Liver (tissue), 9 donors: ENCODE results near the gene TOGARAM1. TPM values are rescaled to one million over a fixed set of nuclear protein-coding genes. Genes with fewer than 3 reads are reported as not detected.

ENCODE experiments used
- DNase-seq: peaks from one replicate; pipeline ENCODE4 v3.0.0-alpha.2; 2017; ENCODE audit warnings: low spot score
- H3K27ac ChIP-seq, 2 donors: one replicate each; pipeline ENCODE4 v1.7.0; 2013; ENCODE audit warnings: inconsistent platforms in 2 of 2, low read length in 2 of 2, control low read depth in 1 of 2, low read depth in 1 of 2, mild to moderate bottlenecking in 1 of 2
- H3K27me3 ChIP-seq, 4 donors: one replicate each; pipeline versions ENCODE4 v1.6.1 to v1.7.0; 2013; ENCODE audit warnings: low read length in 3 of 4, inconsistent platforms in 1 of 4, mild to moderate bottlenecking in 1 of 4, moderate library complexity in 1 of 4; ENCODE audit not compliant: control insufficient read depth in 4 of 4, insufficient read depth in 4 of 4
- H3K36me3 ChIP-seq, 4 donors: one replicate each; pipeline versions ENCODE4 v1.6.1 to v1.7.0; 2013; ENCODE audit warnings: low read length in 3 of 4, mild to moderate bottlenecking in 3 of 4, low read depth in 1 of 4, moderate library complexity in 1 of 4; ENCODE audit not compliant: control insufficient read depth in 4 of 4, insufficient read depth in 3 of 4
- H3K4me1 ChIP-seq, 4 donors: one replicate each; pipeline versions ENCODE4 v1.6.1 to v1.7.0; 2013; ENCODE audit warnings: low read length in 3 of 4, mild to moderate bottlenecking in 3 of 4, moderate library complexity in 1 of 4; ENCODE audit not compliant: control insufficient read depth in 4 of 4, insufficient read depth in 4 of 4
- H3K4me3 ChIP-seq, 3 donors: one replicate each; pipeline versions ENCODE4 v1.6.1 to v1.7.0; 2013; ENCODE audit warnings: low read length in 3 of 3, control low read depth in 1 of 3, low read depth in 1 of 3, mild to moderate bottlenecking in 1 of 3
- H3K9ac ChIP-seq, 2 donors: one replicate each; pipeline ENCODE4 v1.7.0; 2013; ENCODE audit warnings: low read length in 2 of 2, mild to moderate bottlenecking in 2 of 2, moderate library complexity in 2 of 2, control low read depth in 1 of 2, low read depth in 1 of 2
- H3K9me3 ChIP-seq, 4 donors: one replicate each; pipeline versions ENCODE4 v1.6.1 to v1.7.0; 2013; ENCODE audit warnings: low read length in 3 of 4; ENCODE audit not compliant: control insufficient read depth in 4 of 4
- CTCF ChIP-seq: fragments of 150-350 bp; IDR thresholded peaks from 2 replicates; pipeline ENCODE4 v1.5.1; 2017; ENCODE audit warnings: improper control_type of control experiment, low read depth, low read length; ENCODE audit not compliant: missing input control
- EGR1 ChIP-seq, 2 donors: IDR thresholded peaks; 2 replicates each; pipeline ENCODE4 v1.6.1; 2016 to 2018; ENCODE audit warnings: antibody characterized with exemption in 2 of 2, low read depth in 2 of 2
- FOXA1 ChIP-seq: IDR thresholded peaks from 2 replicates; pipeline ENCODE4 v1.6.1; 2016; ENCODE audit warnings: antibody characterized with exemption
- FOXA2 ChIP-seq: IDR thresholded peaks from 2 replicates; pipeline ENCODE4 v1.6.1; 2016; ENCODE audit warnings: antibody characterized with exemption
- GABPA ChIP-seq, 2 donors: IDR thresholded peaks in 1 of 2; conservative IDR thresholded peaks in 1 of 2; 2 replicates each; pipeline ENCODE4 v1.6.1; 2016; ENCODE audit warnings: antibody characterized with exemption in 2 of 2, mild to moderate bottlenecking in 1 of 2, moderate library complexity in 1 of 2
- HNF4A ChIP-seq, 2 donors: conservative IDR thresholded peaks; 2 replicates each; pipeline ENCODE4 v1.6.1; 2016; ENCODE audit warnings: antibody characterized with exemption in 2 of 2, mild to moderate bottlenecking in 2 of 2
- HNF4G ChIP-seq: IDR thresholded peaks from 2 replicates; pipeline ENCODE4 v1.6.1; 2016; ENCODE audit warnings: antibody characterized with exemption
- JUND ChIP-seq, 2 donors: IDR thresholded peaks; 2 replicates each; pipeline ENCODE4 v1.6.1; 2016; ENCODE audit warnings: antibody characterized with exemption in 2 of 2
- MAX ChIP-seq: IDR thresholded peaks from 2 replicates; pipeline ENCODE4 v1.6.1; 2016; ENCODE audit warnings: antibody characterized with exemption
- RAD21 ChIP-seq, 2 donors: IDR thresholded peaks; 2 replicates each; pipeline ENCODE4 v1.6.1; 2016; ENCODE audit warnings: antibody characterized with exemption in 2 of 2, mild to moderate bottlenecking in 2 of 2
- REST ChIP-seq: IDR thresholded peaks from 2 replicates; pipeline ENCODE4 v1.6.1; 2016; ENCODE audit warnings: antibody characterized with exemption, mild to moderate bottlenecking
- RXRA ChIP-seq, 2 donors: IDR thresholded peaks; 2 replicates each; pipeline ENCODE4 v1.6.1; 2017 to 2018; ENCODE audit warnings: antibody characterized with exemption in 2 of 2, mild to moderate bottlenecking in 1 of 2
- SP1 ChIP-seq: IDR thresholded peaks from 2 replicates; pipeline ENCODE4 v1.6.1; 2018; ENCODE audit warnings: antibody characterized with exemption, mild to moderate bottlenecking
- TAF1 ChIP-seq: conservative IDR thresholded peaks from 2 replicates; pipeline ENCODE4 v1.6.1; 2016; ENCODE audit warnings: antibody characterized with exemption, mild to moderate bottlenecking
- YY1 ChIP-seq: IDR thresholded peaks from 2 replicates; pipeline ENCODE4 v1.6.1; 2016; ENCODE audit warnings: antibody characterized with exemption, mild to moderate bottlenecking
- WGBS: extraction: QIAGEN DNeasy Blood & Tissue Kit; methylation state at CpG from one replicate; pipeline ENCODE4 v1.1.7; 2013; 5-methylcytosine and 5-hydroxymethylcytosine counted together
- polyA plus RNA-seq, 2 donors: library from polyadenylated mRNA; stranded (reverse) in 1 of 2; unstranded in 1 of 2; fragments of 200-250 nt in 1 of 2; fragments of >200 nt in 1 of 2; fragmentation: Nextera tagmentation in 1 of 2; extraction: Ambion mirVana in 1 of 2; gene quantifications; one replicate each; pipeline versions ENCODE4 v1.2.1 to v1.2.3, GENCODE V29; 2013 to 2015
- total RNA-seq, 2 donors: library from RNA; depleted of rRNA; stranded (reverse); fragments of >200 nt; gene quantifications; one replicate each; pipeline ENCODE4 v1.2.3, GENCODE V29; 2014
- donor health status: healthy.
- donor health status: healthy.
- donor health status: healthy.
- donor health status: healthy.
- donor health status: healthy.

TOGARAM1 gene
- total and polyA plus RNA-seq, 4 donors, result 2.5 to 12.7 (median 7.5) TPM

GRCh38 chr14:45028107-45028626 lies 66.2 kb downstream of the TOGARAM1 start:
- no peak for DNase-seq
- 94% methylated on average over 2 of the region's 2 CpGs for WGBS
- Histone ChIP-seq H3K27ac (no peak overlapping the region), H3K4me1 (no peaks in the 10 kb centered on the region), H3K27me3 (no peaks in the 10 kb centered on the region), H3K4me3 (no peak overlapping the region), H3K9ac (no peak overlapping the region), H3K36me3 (peaks cover 3 to 11% (median 5%) of the 10 kb centered on the region in 4 donors), H3K9me3 (no peaks in the 10 kb centered on the region)
- TF ChIP-seq TAF1, result no peak
- no peak for TF ChIP-seq FOXA1
- no peak for TF ChIP-seq CTCF

GRCh38 chr14:45034730-45035129 lies 72.7 kb downstream of the TOGARAM1 start:
- TF ChIP-seq FOXA2 (no peak), SP1 (no peak)
- Histone ChIP-seq H3K9me3 (peaks cover 0 to 4% (median under 1%) of the 10 kb centered on the region in 4 donors), H3K9ac (no peak overlapping the region), H3K36me3 (peaks cover 5 to 20% (median 15%) of the 10 kb centered on the region in 4 donors), H3K4me1 (no peaks in the 10 kb centered on the region), H3K27ac (no peak overlapping the region), H3K27me3 (no peaks in the 10 kb centered on the region), H3K4me3 (no peak overlapping the region)
- DNase-seq, result no peak

GRCh38 chr14:45038256-45038655 lies 76.3 kb downstream of the TOGARAM1 start:
- Histone ChIP-seq H3K4me3 (no peak overlapping the region), H3K4me1 (no peaks in the 10 kb centered on the region), H3K9me3 (peaks cover 0 to 4% (median under 1%) of the 10 kb centered on the region in 4 donors), H3K9ac (no peak overlapping the region), H3K27ac (no peak overlapping the region), H3K36me3 (peaks cover 4 to 20% (median 13%) of the 10 kb centered on the region in 4 donors), H3K27me3 (no peaks in the 10 kb centered on the region)
- no peak for DNase-seq
- TF ChIP-seq CTCF (no peak), FOXA1 (no peak), HNF4G (no peak), FOXA2 (no peak), RAD21 (IDR thresholded peaks at IDR 0.05) (no peak), MAX (no peak)
- 98% methylated on average over 5 of the region's 5 CpGs for WGBS

- DNase-seq, result no peak
- no peaks in the 10 kb centered on the region for H3K27me3 ChIP-seq
- 98% methylated on average over 5 of the region's 5 CpGs for WGBS
- H3K4me1 ChIP-seq, result no peaks in the 10 kb centered on the region
- H3K9me3 ChIP-seq, result peaks cover 0 to 4% (median under 1%) of the 10 kb centered on the region in 4 donors
- H3K36me3 ChIP-seq, result peaks cover 2 to 20% (median 12%) of the 10 kb centered on the region in 4 donors
- no peak overlapping the region for H3K4me3 ChIP-seq
- TF ChIP-seq REST, result no peak
- TF ChIP-seq JUND (IDR thresholded peaks at IDR 0.05), result no peak
- no peak for TF ChIP-seq HNF4A (conservative IDR thresholded peaks at IDR 0.05)
- TF ChIP-seq RAD21 (IDR thresholded peaks at IDR 0.05), result no peak
- TF ChIP-seq EGR1 (IDR thresholded peaks at IDR 0.05; ENCODE audit: low read depth in 2 of 2), result no peak
- TF ChIP-seq RXRA (IDR thresholded peaks at IDR 0.05), result no peak
- no peak for TF ChIP-seq YY1
- TF ChIP-seq GABPA (IDR thresholded peaks at IDR 0.05 in 1 of 2, conservative IDR thresholded peaks at IDR 0.05 in 1 of 2), result no peak
- no peak for TF ChIP-seq SP1
- TF ChIP-seq HNF4G, result no peak
- TF ChIP-seq TAF1, result no peak
- TF ChIP-seq MAX, result no peak
- H3K9ac ChIP-seq, result no peak overlapping the region
- H3K27ac ChIP-seq, result no peak overlapping the region
Observed at GRCh38 chr14:45038865-45039264, 76.9 kb downstream of the TOGARAM1 start.
